GM18909 (cell line): ENCODE data around the gene LAMB2.
A peak's percentile ranks its signal among the peaks of the same experiment; 100 is the strongest.

Experiments
- ATAC-seq: cut with Tn5 transposase; IDR thresholded peaks from one replicate; pipeline ENCODE4 v1.9.1; 2021; ENCODE audit warnings: mild to moderate bottlenecking; ENCODE audit not compliant: unreplicated experiment, poor library complexity

Gene LAMB2

DNA sequence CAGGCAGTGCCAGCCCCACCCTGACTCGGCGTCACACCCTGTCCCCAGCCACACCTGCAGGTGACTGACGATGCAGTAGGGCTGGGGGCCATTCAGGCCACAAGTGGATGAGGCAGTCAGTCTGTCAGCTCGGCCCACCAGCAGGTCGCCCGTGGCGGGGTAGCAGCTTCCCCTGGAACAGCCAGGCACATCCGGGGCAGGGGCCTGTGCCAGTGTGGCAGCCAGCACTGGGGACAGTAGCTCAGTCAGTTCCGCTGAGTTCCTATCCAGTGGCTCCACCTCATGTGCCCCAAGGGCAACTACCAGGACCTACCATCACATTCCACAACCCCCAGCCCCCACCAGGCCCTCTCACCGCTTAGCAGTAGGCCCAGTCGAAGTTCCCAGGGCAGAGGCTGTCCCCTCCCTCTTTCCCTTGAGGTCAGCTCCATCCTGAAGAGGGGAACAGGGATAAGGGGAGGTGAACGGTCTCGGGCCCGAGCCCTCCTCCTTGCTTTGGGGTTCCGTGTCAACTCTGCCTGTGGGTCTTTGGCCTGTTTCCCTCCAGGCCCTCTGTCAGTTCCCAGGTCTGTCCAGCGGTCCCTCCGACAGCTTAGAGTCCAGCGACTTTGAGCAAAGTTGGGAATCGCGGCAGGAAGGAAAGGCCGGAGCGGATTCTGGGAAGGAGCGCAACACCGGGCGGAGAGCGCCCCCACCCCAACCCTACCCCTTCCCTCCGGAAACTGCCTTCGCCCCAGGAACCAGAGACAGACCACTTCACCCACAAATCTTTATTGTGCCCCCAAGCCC is at the start of gene LAMB2:
LAMB2 (minus strand) TSS at position 614 of the 789 bp plus-strand sequence; CDS start at position 431, 183 bp downstream.
- no peak for ATAC-seq

DNA sequence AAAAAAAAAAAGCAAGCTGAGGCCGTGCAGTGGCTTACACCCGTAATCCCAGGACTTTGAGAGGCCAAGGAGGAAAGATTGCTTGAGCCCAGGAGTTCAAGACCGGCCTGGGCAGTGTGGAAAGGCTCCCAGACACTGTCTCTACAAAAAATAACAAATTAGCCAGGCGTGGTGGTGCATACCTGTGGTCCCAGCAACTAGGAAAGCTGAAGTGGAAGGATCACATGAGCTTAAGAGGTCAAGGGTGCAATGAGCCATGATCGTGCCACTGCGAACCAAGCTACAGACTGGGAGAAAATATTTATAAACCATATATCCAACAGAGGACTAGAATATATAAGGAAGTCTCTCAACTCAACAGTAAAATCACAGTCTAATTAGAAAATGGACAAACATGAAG is 48.5 kb upstream of the LAMB2 start:
- no peak for ATAC-seq

DNA sequence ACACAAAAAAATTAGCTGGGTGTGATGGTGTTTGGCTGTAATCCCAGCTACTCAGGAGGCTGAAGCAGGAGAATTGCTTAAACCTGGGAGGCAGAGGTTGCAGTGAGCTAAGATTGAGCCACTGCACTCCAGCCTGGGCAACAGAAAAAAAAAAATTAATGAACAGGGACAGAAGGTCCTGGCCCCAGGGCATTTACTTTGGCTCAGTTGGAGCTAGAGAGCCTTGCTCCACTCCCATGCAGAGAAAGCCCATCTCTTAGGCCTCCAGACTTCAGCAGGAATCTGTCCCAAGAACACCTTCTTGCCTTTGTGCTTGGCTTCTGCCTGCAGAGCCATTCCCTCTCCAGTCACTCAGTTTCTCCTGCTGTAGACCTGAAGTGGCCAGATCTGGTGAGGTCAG is 47.3 kb upstream of the LAMB2 start:
- ATAC-seq, result no peak

DNA sequence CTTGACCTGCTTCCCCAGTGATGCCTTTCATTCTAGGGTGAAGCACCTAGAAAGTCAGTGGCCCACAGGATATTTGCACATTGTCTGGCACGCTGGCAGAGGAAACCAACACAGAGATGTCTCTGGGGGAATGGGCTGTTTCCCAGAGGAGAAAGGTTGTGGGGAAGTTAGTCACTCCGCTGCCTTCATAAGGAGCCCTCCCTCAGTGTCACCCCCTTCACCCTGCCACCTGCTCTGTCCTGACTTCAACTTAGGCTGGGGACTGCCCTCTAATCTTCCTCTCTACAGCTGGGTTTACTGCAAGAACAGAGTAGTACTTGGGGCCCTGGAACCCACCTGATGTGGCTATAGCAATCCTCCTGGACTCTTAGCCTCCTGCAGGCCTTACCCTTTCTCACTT is 44.2 kb upstream of the LAMB2 start:
- no peak for ATAC-seq

DNA sequence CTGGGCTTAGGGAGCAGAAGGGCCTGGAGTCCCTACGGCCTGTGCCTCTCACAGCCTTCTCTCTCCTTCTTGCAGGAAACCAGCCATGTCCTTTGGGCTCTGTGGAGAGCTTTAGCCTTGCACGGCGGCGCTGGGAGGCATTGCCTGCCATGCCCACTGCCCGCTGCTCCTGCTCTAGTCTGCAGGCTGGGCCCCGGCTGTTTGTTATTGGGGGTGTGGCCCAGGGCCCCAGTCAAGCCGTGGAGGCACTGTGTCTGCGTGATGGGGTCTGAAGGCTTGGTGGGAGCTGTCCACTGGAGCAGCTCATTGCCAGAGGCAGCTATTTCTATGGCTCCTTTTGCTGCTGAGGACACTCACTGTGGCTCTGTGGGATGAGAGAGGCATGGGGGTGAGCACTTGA is 42.7 kb upstream of the LAMB2 start:
- ATAC-seq, result no peak

DNA sequence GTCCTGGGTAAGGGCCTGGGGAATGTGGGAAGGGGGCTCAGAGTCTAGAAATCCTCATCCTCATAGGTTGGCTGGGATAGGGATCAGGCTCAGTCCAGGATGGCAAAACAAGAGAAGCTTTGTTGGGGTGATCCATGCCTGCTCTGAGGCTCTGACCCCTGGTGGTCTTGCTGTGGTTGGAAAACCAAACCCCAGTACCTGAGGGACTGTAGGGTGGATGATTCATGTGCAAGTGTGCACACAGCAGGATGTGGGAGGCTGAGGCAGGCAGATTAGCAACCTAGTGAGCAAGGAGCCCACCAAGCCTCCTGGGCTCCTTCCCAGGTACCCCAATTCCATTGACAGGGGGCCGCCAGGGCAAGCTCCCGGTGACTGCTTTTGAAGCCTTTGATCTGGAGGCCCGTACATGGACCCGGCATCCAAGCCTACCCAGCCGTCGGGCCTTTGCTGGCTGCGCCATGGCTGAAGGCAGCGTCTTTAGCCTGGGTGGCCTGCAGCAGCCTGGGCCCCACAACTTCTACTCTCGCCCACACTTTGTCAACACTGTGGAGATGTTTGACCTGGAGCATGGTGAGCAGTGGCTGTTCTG is 41.6 kb upstream of the LAMB2 start:
- no peak for ATAC-seq

DNA sequence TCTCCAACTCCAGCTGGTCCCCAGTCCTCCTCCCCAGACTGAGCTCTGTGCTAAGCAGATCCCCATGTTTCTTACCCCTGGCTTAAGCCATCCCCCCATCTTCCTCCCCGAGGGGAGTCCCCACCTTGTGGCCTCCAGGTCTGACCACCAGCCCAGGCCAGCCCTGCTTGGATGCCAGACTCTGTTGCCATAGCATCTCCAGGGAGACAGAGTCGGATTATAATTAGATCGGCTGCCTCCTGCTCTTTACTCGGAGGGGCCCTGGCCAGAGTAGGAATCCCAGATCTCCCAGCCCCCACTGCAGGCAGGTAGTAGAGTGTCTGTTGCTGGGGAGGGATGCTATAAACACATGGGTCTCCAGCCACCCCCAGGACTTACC is 40.9 kb upstream of the LAMB2 start:
- no peak for ATAC-seq

DNA sequence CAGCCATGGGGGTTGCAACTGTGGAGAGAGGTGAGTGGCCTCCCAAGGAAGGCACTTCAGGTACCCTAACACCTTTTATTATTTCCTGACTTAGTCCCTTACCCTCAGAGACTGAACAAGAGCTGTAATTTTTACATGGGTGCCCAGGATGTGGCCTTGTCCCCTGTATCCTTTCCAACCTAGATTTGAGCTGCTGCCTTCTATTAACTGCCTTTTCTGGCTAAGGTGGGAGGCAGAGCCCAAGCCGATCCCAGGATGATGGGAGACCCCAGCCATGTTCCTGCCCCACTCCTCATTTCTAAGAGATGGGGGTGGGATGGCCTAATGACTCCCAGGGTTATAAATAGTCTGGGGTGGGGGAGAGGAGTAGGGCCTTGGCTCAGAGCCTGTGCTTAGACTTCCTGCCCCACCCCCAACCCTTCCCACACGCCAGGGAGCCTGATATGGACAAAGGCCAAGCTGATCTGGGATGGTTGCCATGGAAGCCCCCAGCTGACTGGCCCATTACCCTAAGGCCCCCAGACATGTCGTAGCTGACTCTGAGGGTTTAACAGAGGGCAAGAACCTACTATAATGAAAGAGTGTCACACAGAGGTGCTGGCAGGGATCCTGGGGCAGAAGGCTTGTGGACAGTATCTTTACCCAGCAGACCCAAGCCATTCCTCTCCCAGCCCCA is 40.4 kb upstream of the LAMB2 start:
- ATAC-seq, result no peak

DNA sequence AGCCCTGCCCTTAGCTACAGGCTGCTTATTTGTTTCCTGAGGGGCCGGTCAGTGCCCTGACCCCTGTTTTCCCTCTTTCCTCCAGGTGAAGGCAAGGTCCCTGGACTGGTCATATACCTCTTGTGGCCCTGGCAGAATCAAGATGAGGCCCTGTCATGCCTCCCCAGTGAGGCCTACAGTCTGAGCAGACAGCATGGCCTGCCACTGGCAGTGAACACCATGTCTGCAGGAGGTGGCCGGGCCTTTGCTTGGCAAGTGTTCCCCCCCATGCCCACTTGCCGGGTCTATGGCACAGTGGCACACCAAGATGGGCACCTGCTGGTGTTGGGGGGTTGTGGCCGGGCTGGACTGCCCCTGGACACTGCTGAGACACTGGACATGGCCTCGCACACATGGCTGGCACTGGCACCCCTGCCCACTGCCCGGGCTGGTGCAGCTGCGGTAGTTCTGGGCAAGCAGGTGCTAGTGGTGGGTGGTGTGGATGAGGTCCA is 39.7 kb upstream of the LAMB2 start:
- no peak for ATAC-seq

DNA sequence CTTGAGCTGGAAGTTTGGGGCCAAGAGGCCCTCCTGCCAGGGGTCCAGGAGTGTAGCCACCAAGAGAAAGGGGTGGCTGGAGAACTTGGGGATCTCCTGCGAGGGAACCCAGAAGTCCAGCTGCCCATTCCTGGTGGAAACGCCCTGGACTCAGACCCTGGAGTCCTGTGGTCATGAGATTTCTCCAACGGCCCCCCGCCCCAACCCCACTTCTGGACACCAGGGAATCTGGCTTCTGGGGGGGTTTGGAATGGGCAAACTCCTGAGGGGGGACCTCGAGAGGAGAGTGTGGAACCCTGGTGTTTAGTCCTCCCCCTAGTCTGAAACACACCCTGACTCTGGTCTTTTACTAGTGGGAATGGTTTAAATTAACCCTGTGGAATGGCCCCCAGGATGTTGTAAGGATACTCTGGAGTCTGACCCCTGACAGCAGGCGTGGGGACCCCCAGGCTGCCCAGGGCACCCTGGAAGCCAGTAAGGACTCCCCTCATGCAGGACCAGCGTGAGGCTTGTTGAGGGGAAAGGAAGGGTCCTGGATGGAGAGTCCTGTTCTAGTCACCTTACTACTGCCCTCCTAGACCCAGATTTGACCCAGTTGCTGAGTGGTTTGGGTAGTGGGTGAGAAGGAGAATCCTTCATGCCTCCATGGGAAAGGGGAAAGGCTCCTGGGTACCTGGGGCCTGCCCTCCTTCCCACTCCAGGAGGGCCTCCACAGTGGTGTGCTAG is 39.1 kb upstream of the LAMB2 start:
- ATAC-seq, result no peak

DNA sequence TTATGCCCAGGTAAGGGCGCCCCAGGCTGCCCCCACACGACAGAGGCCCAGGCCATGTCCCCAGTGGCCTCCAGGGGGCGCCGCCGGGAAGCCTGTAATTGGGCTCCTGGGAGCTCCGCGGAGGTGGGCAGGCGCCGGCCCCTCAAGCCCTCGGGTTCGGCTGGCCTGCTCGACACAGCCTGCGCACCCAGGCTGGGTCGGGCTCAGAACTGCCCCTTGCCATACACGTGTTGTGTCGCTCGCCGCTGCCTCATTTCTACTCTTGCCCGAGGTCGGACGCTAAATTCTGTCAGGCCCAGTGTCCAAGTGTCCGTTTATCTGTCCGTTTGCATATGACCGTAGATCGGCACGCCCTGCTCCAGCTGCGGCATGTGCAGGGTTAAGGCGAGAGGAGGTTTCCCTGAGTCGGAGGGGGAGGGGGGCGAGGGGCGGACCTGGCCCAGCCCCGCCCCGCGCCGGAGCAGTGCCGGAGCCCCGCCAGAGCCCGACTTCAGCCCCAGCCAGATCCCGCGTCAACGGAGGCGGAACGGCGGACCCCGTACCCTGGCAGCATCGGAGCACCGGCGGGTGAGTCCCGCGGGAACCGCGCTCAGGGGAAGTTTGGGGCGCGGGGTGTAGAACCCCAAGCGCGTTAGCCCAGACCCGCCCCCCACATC is 38.4 kb upstream of the LAMB2 start, which contains the start of gene KLHDC8B:
KLHDC8B (plus strand) TSS at position 480 of the 656 bp plus-strand sequence. CDS start 1,172 bp downstream, outside the sequence.
- peak; percentile 61 for ATAC-seq

DNA sequence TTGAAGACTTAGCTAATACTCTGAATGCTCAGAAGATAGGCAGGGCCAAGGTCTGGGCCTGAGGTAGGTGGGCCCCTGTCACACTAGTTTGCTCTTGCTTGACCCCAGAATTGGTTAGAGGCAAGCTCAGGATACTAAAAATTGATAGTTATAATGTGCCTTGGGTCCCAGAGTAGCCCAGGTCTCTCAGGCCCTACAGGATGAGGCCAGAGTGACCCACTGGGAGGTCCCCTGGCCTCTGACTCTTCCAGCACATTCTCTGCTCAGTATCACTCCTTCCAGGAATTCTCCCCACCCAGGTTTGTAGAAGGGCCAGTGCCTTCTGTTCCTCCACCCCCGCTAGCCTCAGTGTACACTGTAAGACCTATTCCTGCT is 37.9 kb upstream of the LAMB2 start:
- ATAC-seq, result no peak

DNA sequence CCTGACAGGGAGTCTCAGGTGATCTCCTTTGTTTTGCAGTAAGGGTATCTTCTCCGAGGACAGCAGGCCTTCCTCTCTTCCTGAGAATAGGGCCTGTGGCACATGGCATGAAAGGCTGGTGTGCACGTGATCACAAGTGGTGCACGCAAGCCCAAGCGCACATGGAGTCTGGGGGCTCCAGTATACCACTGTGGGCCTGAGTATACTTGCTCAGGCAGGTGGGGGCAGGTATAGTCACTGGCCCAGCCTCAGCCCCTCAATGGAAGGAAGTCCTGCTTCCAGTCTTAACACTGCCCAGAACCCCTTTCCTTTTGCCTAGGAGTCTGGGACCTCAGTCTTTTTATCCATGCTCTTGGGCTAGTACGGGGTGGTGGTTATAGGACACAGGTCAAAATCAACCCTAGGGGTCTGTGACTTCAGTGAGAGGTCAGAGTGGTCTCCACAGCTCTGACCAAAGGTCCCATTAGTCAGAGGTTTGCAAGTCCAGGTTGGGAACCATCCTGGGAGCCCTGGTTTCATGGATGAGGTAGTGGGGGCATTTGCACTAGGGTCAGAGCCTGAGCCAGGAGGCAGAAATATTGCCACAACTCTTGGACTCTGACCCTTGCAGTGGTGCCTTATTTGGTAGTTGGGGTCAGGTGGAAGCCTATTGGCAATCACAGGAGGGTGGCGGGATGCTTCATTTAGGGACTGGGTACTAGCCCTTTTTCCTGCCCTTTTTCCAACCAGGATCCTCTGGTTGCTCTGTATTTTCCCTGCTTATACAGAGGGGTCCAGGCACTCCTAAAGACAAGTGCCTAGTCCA is 34.1 kb upstream of the LAMB2 start:
- no peak for ATAC-seq

DNA sequence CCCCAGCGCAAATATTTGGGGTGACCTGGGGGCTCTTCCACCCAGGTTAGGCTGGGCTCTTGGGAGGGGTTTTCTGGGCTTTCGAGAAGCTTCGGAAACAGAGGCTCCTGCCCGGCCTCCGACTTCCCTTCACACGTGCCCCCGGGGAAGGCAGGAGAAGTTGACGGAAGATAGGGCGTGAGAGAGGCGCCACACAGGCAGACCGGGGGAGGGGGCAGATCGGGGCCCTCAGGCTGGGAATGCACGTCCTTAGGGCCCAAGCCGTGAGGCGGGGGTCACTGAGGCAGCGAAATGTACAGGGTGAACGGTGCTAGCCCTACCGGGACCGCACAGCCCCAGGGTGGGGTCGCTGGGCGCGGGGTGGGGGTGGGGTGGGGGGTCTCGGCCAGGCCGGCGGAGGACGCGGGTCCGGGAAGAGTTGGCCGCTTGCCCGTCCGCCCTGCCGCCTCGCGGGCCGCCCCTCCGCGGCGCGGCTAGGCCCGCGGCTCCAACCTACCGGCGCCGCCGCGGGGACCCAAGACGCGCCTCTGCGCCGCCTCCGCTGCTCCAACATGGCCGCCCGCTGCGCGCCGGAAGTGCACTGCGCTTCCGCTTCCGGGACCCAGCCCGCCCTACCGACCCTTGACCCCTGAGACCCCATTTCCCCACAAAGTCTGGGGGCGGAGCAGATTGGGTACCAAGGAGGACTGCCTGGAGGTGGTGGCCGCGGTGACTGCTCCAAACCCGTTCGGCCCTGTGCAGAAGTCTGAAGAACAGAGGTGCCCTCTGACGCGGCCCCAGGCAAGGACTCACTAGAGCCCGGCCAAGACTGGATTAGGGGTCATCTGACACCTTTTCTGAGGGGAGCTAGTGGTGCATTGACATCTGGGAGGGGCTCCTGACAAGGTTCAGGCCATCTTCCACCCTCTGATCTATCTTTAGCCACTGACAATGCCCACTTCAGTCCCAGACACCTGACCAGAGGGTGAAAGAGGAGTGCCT is 33.2 kb upstream of the LAMB2 start, which contains the start of gene CCDC71:
CCDC71 (minus strand) TSS at position 561 of the 981 bp plus-strand sequence. CDS start 2,123 bp downstream, outside the sequence.
- ATAC-seq, result no peak

DNA sequence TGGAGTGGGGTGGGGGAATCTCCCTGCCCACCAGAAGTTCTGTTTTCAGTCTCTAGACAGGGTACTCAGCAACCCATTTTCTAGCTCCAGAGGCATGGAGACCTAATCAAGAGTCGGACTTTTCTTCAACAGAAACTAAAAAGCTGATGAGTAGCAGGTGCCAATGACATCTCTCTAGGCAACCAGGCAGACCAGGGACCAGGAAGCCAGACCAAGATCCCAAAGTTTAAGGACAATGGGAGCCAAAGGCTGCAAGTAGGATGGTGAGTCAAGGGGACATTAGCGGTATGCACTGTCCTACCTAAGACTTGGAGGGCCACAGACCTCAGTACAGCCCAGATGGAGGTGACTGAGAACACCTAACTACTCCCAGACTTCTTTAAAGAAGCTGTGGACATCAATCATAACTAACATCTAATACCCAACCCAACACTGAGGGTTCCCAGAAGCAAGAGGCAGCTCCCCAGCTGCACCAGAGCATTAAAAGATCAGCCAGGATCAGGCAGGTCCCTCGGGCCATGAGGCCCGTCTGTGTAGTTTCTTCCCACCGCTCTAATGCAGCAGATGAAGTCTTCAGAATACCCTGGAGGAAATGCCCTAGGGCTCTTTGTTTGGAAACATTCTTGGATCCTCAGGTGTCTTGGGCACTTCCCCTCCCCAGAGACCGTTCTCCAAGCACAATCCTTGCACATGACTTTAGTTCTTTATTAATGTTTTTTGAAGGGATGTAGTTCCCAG is 32.3 kb upstream of the LAMB2 start:
- ATAC-seq, result no peak

DNA sequence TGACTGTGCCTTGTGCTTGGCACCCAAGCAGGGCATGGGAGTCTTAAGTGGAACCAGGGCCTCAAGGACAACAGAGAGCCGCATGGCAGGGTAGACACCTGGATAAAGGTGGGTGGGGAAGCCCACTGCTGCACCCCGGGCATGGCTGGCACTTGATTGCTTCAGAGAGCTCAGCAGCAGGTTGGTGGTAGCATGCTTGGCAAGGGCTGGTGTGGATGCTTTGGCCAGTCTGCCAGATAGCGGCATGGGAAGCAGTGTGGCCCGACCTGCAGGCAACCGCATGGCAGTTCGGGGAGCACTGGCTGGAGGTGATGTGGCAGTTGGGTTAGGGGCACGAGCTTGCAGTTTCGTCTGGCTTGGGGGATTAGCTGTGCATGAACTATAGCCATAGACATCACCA is 30.8 kb upstream of the LAMB2 start:
- ATAC-seq, result no peak

DNA sequence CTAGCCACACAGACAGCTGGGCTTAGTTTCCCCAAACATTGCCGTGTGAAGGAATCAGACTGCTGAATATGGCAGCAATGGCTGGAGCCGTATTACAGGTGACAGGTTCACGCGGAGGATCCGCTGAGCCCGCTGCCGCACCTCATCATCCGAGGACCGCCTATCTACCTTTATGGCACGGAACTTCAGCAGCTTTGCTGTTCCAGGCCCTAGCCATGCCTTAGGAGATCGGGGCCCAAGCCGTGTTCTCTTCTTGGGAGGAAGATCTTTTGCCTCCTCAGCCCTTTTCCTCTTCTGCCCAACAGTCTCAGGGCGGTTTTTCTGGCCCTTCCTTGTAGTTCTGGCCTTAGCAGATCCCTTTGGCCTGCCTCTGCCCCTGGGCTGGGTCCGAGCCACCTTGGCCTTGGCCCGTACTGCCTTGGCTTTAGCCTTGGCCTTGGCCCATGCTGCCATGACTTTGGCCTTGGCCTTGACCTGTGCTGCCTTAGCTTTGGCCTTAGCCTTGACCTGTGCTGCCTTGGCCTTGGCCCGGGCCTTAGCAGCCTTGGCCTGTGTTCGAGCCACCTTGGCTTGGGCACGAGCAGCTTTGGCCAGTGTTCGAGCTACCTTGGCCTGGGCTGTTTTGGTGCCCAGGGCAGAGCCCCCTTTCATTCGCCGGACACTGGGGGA is 30.0 kb upstream of the LAMB2 start:
- no peak for ATAC-seq
